GM23248 (cell line): ENCODE results near the gene POU2F1. TPM values are rescaled to one million over a fixed set of nuclear protein-coding genes. Genes with fewer than 3 reads are reported as not detected.

Experiments
- DNase-seq: peaks from one replicate; pipeline ENCODE4 v3.0.0-alpha.2; 2015
- H2AFZ ChIP-seq: fragments of 200-600 bp; sonication (generic); 2 replicates; pipeline ENCODE4 v1.6.1; 2016; ENCODE audit warnings: antibody characterized with exemption
- H3F3A ChIP-seq: fragments of 200-600 bp; sonication (generic); 2 replicates; pipeline ENCODE4 v1.6.1; 2016; ENCODE audit warnings: mild to moderate bottlenecking, antibody characterized with exemption, mixed run types; ENCODE audit not compliant: insufficient read depth
- H3K27ac ChIP-seq: fragments of 200-600 bp; sonication (generic); 2 replicates; pipeline ENCODE4 v1.5.1; 2016; ENCODE audit warnings: mild to moderate bottlenecking
- H3K27me3 ChIP-seq: fragments of 200-600 bp; sonication (generic); replicated peaks from 2 replicates; pipeline ENCODE4 v1.6.1; 2016; ENCODE audit warnings: mild to moderate bottlenecking; ENCODE audit not compliant: insufficient read depth
- H3K36me3 ChIP-seq: fragments of 200-600 bp; sonication (generic); 2 replicates; pipeline ENCODE4 v1.6.1; 2016; ENCODE audit warnings: low read depth, mild to moderate bottlenecking
- H3K4me1 ChIP-seq: fragments of 200-600 bp; sonication (generic); 2 replicates; pipeline ENCODE4 v1.6.1; 2016; ENCODE audit warnings: mild to moderate bottlenecking; ENCODE audit not compliant: insufficient read depth
- H3K4me2 ChIP-seq: fragments of 200-600 bp; sonication (generic); one replicate; pipeline ENCODE4 v1.6.1; 2016; ENCODE audit warnings: mild to moderate bottlenecking; ENCODE audit not compliant: unreplicated experiment
- H3K4me3 ChIP-seq: fragments of 200-600 bp; sonication (generic); 2 replicates; pipeline ENCODE4 v1.5.1; 2016; ENCODE audit warnings: mild to moderate bottlenecking
- H3K79me2 ChIP-seq: fragments of 200-600 bp; sonication (generic); 2 replicates; pipeline ENCODE4 v1.6.1; 2016; ENCODE audit warnings: mild to moderate bottlenecking; ENCODE audit not compliant: insufficient read depth
- H3K9ac ChIP-seq: fragments of 200-600 bp; sonication (generic); 2 replicates; pipeline ENCODE4 v1.6.1; 2016; ENCODE audit warnings: mild to moderate bottlenecking
- H3K9me2 ChIP-seq: fragments of 200-600 bp; sonication (generic); 2 replicates; pipeline ENCODE4 v1.6.1; 2016; ENCODE audit warnings: mixed run types, mild to moderate bottlenecking, moderate library complexity; ENCODE audit not compliant: insufficient read depth
- H3K9me3 ChIP-seq: fragments of 200-600 bp; sonication (generic); one replicate; pipeline ENCODE4 v1.6.1; 2017; ENCODE audit warnings: low read depth
- H4K20me1 ChIP-seq: fragments of 200-600 bp; sonication (generic); 2 replicates; pipeline ENCODE4 v1.6.0; 2016; ENCODE audit not compliant: insufficient read depth
- EZH2 ChIP-seq: fragments of 200-600 bp; sonication (generic); IDR thresholded peaks from 2 replicates; pipeline ENCODE4 v1.6.1; 2018; ENCODE audit warnings: antibody characterized with exemption, mild to moderate bottlenecking; ENCODE audit not compliant: insufficient read depth, poor library complexity, severe bottlenecking
- EZH2phosphoT487 ChIP-seq: fragments of 200-600 bp; sonication (generic); IDR thresholded peaks from 2 replicates; pipeline ENCODE4 v1.6.1; 2018; ENCODE audit warnings: antibody characterized with exemption, moderate library complexity, mild to moderate bottlenecking, low read depth; ENCODE audit not compliant: insufficient read depth
- WGBS, 2 experiments: methylation state at CpG; one replicate each; pipeline ENCODE4 v1.1.6; 2015 to 2017; ENCODE audit warnings: low lambda C conversion rate in 2 of 2, low coverage in 1 of 2; ENCODE audit errors: missing lambda C conversion rate in 2 of 2; 5-methylcytosine and 5-hydroxymethylcytosine counted together
- in situ Hi-C: fragments of 300-500 bp; cut with MboI; formaldehyde crosslinking; loops from 2 replicates; pipeline ENCODE4 v1.15.0; 2020
- polyA plus RNA-seq: library from polyadenylated mRNA; unstranded; fragments of >200 nt; fragmentation: Nextera tagmentation; extraction: Ambion mirVana; gene quantifications from 2 replicates; pipeline ENCODE4 v1.2.1, GENCODE V29; 2016
- total RNA-seq: library from RNA; depleted of rRNA; stranded (reverse); fragments of >200 nt; shearing (Covaris generic); gene quantifications from 2 replicates; pipeline ENCODE4 v1.2.3, GENCODE V29; 2014

Gene POU2F1
- total and polyA plus RNA-seq, 2 experiments from 2014 or later, result 3.4 to 3.7 TPM

DNA sequence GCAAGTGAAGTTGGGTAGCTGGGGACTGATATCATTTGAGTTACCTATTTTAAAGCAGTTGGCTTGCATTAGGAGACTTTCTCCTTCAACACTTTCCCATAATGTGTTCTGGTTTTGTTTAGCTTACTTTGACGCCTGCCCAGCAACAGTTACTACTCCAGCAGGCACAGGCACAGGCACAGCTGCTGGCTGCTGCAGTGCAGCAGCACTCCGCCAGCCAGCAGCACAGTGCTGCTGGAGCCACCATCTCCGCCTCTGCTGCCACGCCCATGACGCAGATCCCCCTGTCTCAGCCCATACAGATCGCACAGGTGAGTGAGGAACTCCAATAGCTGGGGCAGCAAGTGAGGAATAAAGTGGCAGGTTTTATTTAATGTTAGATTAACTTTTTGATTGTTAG, 153.3 kb downstream of the POU2F1 start:
- Histone ChIP-seq H3K27me3 (no peaks in the 10 kb centered on the region), H3K36me3 (0 out of 2 replicates have a peak, but pooled peaks cover 7% of the 10 kb centered on the region), H3K9me3 (no peaks in the 10 kb centered on the region), H3K4me1 (no peaks in the 10 kb centered on the region), H3K27ac (no peak overlapping the region), H4K20me1 (no peaks in the 10 kb centered on the region), H3K4me3 (no peak overlapping the region), H2AFZ (no peak overlapping the region), H3K9me2 (no peaks in the 10 kb centered on the region), H3F3A (peaks cover 3% of the 10 kb centered on the region; the same call in 1 of the 2 replicates), H3K79me2 (no peaks in the 10 kb centered on the region), H3K9ac (no peak overlapping the region), H3K4me2 (no peak overlapping the region)
- DNase-seq, result no peak
- TF ChIP-seq EZH2phosphoT487 (no peak), EZH2 (no peak)
- in situ Hi-C loops, result no loop called here
- WGBS, 2 experiments, result 80 to 84% methylated on average over 6 of the region's 6 CpGs

DNA sequence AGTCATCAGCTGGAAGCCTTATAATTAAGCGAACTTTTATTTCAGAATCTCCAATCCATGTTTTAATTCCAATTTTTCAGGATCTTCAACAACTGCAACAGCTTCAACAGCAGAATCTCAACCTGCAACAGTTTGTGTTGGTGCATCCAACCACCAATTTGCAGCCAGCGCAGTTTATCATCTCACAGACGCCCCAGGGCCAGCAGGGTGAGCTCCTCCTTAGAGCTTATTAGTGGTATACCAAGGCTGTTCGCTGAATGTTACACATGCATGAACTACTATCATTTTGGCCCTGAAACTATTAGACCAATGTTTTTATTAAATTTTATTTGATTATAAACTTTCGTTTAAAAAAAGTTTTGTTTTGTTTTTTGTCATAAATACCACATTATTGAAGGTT, 155.3 kb downstream of the POU2F1 start:
- Histone ChIP-seq H4K20me1 (no peaks in the 10 kb centered on the region), H3K4me2 (no peak overlapping the region), H3K9me2 (no peaks in the 10 kb centered on the region), H3K27me3 (no peaks in the 10 kb centered on the region), H3K36me3 (0 out of 2 replicates have a peak, but pooled peaks cover 7% of the 10 kb centered on the region), H3K27ac (no peak overlapping the region), H3K9ac (no peak overlapping the region), H3K4me3 (no peak overlapping the region), H2AFZ (no peak overlapping the region), H3K9me3 (no peaks in the 10 kb centered on the region), H3F3A (peaks cover 3% of the 10 kb centered on the region; the same call in 1 of the 2 replicates), H3K79me2 (no peaks in the 10 kb centered on the region), H3K4me1 (no peaks in the 10 kb centered on the region)
- DNase-seq, result no peak
- TF ChIP-seq EZH2 (no peak), EZH2phosphoT487 (no peak)
- in situ Hi-C loops, result loop anchor here (25.0 kb wide), 1 partner anchor 311 kb away; no protein-coding TSS in a partner anchor
- WGBS, 2 experiments, result 94 to 97% methylated on average over 5 of the region's 5 CpGs

DNA sequence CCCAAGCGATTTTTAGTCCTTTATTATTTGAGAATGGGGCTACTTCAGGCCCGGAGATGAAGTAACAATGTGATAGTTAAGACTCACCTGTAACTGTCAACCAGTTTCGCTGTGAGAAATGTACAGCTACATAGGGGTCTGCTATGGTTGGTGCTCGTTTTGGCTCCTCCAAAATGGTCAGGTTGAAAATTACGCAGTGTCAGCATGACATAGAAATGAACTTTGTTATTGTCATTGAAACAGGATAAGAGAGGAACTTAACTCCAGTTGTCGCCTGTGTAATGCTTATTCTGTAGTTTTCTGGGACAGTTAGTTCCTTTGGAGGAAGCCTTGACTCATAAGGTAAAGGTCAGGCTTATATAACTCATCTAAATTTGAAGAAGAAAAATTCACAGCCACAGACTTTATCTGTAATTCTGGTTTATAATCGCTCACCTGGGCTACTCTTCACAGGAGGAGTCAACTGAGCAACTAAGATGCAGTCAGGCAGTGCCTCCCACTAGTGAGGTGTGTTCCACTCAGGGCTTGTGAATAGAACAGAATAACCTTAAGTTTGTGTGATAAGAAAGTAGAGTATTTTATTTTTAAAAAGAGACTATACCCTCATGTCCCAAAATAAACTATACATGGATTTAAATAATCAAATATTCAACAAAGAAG, 166.7 kb downstream of the POU2F1 start:
- Histone ChIP-seq H3K9ac (no peak overlapping the region), H3K9me2 (no peaks in the 10 kb centered on the region), H3K9me3 (no peaks in the 10 kb centered on the region), H3K4me1 (no peaks in the 10 kb centered on the region), H3K4me3 (no peak overlapping the region), H3K27ac (no peak overlapping the region), H3K79me2 (no peaks in the 10 kb centered on the region), H3F3A (no peaks in the 10 kb centered on the region), H3K4me2 (no peak overlapping the region), H3K27me3 (no peaks in the 10 kb centered on the region), H3K36me3 (peaks cover 15% of the 10 kb centered on the region; the same call in 1 of the 2 replicates), H2AFZ (no peak overlapping the region), H4K20me1 (no peaks in the 10 kb centered on the region)
- DNase-seq, result no peak
- 95 to 98% methylated on average over 7 of the region's 7 CpGs for WGBS, 2 experiments
- in situ Hi-C loops, result loop anchor here (25.0 kb wide), 1 partner anchor 300 kb away; no protein-coding TSS in a partner anchor
- TF ChIP-seq EZH2phosphoT487, result no peak
- TF ChIP-seq EZH2, result no peak

DNA sequence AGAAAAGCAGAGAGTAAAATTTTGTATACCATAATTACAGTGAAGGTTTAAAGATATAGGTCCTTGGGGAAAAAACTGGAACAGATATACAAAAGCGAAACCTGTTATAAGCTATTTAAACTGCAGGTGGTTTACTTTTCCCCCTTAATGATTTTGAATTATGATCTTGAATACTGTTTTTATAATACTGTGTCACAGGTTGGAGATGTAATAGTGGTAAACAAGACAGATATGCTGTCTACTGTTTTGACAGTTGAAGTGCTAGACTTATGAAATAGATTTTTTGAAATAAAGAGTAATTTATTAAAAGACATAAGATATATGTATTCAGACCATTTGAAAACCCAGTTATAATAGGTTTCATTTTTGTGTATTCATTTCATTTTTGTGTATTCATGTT, 168.3 kb downstream of the POU2F1 start:
- in situ Hi-C loops, result loop anchor here (25.0 kb wide), 1 partner anchor 298 kb away; no protein-coding TSS in a partner anchor
- Histone ChIP-seq H3K27me3 (no peaks in the 10 kb centered on the region), H3K27ac (no peak overlapping the region), H4K20me1 (no peaks in the 10 kb centered on the region), H3K4me1 (no peaks in the 10 kb centered on the region), H3K4me2 (no peak overlapping the region), H3K9me2 (no peaks in the 10 kb centered on the region), H3K36me3 (peaks cover 15% of the 10 kb centered on the region; the same call in 1 of the 2 replicates), H3K9ac (no peak overlapping the region), H2AFZ (no peak overlapping the region), H3K79me2 (no peaks in the 10 kb centered on the region), H3K9me3 (no peaks in the 10 kb centered on the region), H3K4me3 (no peak overlapping the region), H3F3A (no peaks in the 10 kb centered on the region)
- DNase-seq, result no peak
- no peak for TF ChIP-seq EZH2phosphoT487
- TF ChIP-seq EZH2, result no peak
- 92 to 98% methylated on average over 1 of the region's 1 CpG for WGBS, 2 experiments
